ENCODE data around the gene KHK. TPM values are rescaled to one million over a fixed set of nuclear protein-coding genes. Genes with fewer than 3 reads are reported as not detected.

The KHK gene
- polyA plus RNA-seq, 1 of the 3 experiments (the other 2 are of a cell fraction), result 10.3 TPM

DNA sequence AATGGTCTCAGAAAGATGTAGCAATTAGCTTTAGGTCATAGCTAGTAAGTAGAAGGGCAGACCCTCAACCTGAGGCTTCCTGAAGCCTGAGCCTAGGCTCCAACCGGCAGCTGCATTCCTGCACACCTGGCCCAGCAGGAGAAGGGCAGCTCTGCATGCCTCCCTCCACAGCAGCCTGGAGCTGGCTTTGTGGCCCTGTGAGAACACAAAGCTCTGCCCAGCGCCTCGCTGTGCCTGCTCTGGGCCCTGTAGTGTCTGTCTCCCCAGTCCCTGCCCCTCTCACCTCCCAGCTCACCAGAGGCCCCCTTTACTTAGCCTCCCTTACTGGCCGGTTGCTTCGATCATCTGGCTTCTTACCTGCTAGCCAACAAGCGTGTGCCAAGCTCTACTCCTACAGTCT, 47.1 kb upstream of the KHK start:
- Histone ChIP-seq H3F3A (replicated peaks; ENCODE audit: insufficient read depth) (peaks cover 15% of the 10 kb centered on the region), H3K27me3 (ENCODE audit: insufficient read depth) (no peaks in the 10 kb centered on the region), H3K4me3 (ENCODE audit: low read depth in 2 of 2, low read length in 1 of 2) (no peak overlapping the region), H3K9me2 (no peaks in the 10 kb centered on the region), H3K4me2 (no peak overlapping the region), H3K36me3 (replicated peaks in 1 of 2; ENCODE audit: control insufficient read depth in 1 of 2, insufficient read depth in 2 of 2, low read length in 1 of 2) (peaks cover 31 to 81% of the 10 kb centered on the region in 2 experiments), H4K20me1 (ENCODE audit: insufficient read depth) (no peaks in the 10 kb centered on the region; the same call in 1 of the 2 replicates), H2AFZ (ENCODE audit: low read depth) (no peak overlapping the region), H3K79me2 (ENCODE audit: insufficient read depth) (peaks cover 22% of the 10 kb centered on the region), H3K4me1 (ENCODE audit: control insufficient read depth in 1 of 2, insufficient read depth in 2 of 2, low read depth in 1 of 2, low read length in 1 of 2) (peaks cover 3 to 10% of the 10 kb centered on the region in 2 experiments; a peak in 2 of 4 replicates), H3K27ac (ENCODE audit: low read depth in 2 of 2, low read length in 1 of 2) (no peak overlapping the region), H3K9me3 (no peaks in the 10 kb centered on the region), H3K9ac (no peak overlapping the region)
- TF ChIP-seq SMC3 (IDR thresholded peaks at IDR 0.05; ENCODE audit: low read depth, low read length) (no peak), FOXJ3 (CRISPR knock-in tag; IDR thresholded peaks at IDR 0.05) (no peak), GABPA (IDR thresholded peaks at IDR 0.05; ENCODE audit: low read depth) (no peak), NRF1 (IDR thresholded peaks at IDR 0.05; ENCODE audit: low read depth, low read length) (no peak), POLR2AphosphoS5 (IDR thresholded peaks at IDR 0.05; ENCODE audit: low read depth, low read length) (no peak), NFIC (IDR thresholded peaks at IDR 0.05; ENCODE audit: borderline replicate concordance) (no peak)
- WGBS (ENCODE audit: low lambda C conversion rate), result 96% methylated on average over 6 of the region's 6 CpGs
- ChIA-PET POLR2A (interaction anchor here (1.5 to 2.7 kb wide), 2 partner anchors 10 to 11 kb away, joined by 4 to 8 read pairs; partner anchors contain the start of gene AGBL5), CTCF (interaction anchor here (0.8 to 2.3 kb wide), 7 partner anchors 11 to 78 kb away, joined by 3 to 12 read pairs (median 6); partner anchors contain the start of gene KHK)
- no peak for DNase-seq

DNA sequence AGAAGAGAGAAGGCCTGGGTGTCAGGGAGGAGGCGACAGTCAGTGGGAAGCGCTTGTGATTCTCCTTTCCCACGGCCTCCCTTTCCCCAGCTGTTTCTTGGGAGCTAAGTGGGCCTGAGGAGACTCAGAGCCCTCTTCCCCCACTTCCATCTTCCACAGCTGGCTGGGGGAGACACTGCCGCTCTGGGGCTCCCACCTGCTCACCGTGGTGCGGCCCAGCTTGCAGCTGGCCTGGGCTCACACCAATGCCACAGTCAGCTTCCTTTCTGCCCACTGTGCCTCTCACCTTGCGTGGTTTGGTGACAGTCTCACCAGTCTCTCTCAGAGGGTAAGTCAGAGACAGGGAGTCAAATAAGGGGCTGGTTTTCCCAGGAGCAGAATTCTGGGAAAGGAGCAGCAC, 46.7 kb upstream of the KHK start:
- H4K20me1 ChIP-seq (ENCODE audit: insufficient read depth), result no peaks in the 10 kb centered on the region; the same call in 1 of the 2 replicates

More for the DNA sequence above, 46.7 kb upstream of the KHK start:
- no peak overlapping the region for H3K4me3 ChIP-seq (ENCODE audit: low read depth in 2 of 2, low read length in 1 of 2)
- no peak for DNase-seq
- H3K79me2 ChIP-seq (ENCODE audit: insufficient read depth), result peaks cover 17% of the 10 kb centered on the region
- H3K9ac ChIP-seq, result no peak overlapping the region
- 94% methylated on average over 7 of the region's 7 CpGs for WGBS (ENCODE audit: low lambda C conversion rate)
- no peaks in the 10 kb centered on the region for H3K27me3 ChIP-seq (ENCODE audit: insufficient read depth)
- POLR2A ChIA-PET, result interaction anchor here (0.6 to 2.7 kb wide), 3 partner anchors 9 to 306 kb away, joined by 3 to 8 read pairs (median 4); partner anchors contain the start of gene AGBL5
- no peaks in the 10 kb centered on the region for H3K9me3 ChIP-seq
- H3K9me2 ChIP-seq, result no peaks in the 10 kb centered on the region
- no peak overlapping the region for H2AFZ ChIP-seq (ENCODE audit: low read depth)
- H3K36me3 ChIP-seq (replicated peaks in 1 of 2; ENCODE audit: control insufficient read depth in 1 of 2, insufficient read depth in 2 of 2, low read length in 1 of 2), result peaks cover 28 to 81% of the 10 kb centered on the region in 2 experiments
- no peak for TF ChIP-seq NFIC (IDR thresholded peaks at IDR 0.05; ENCODE audit: borderline replicate concordance)
- TF ChIP-seq NRF1 (IDR thresholded peaks at IDR 0.05; ENCODE audit: low read depth, low read length), result no peak
- no peak for TF ChIP-seq SIN3A (IDR thresholded peaks at IDR 0.05; ENCODE audit: borderline replicate concordance, low read depth, low read length)
- no peak for TF ChIP-seq RXRA (IDR thresholded peaks at IDR 0.05; ENCODE audit: borderline replicate concordance, low read depth)
- TF ChIP-seq EZH2phosphoT487 (IDR thresholded peaks at IDR 0.05; ENCODE audit: borderline replicate concordance, low read depth), result no peak
- no peak for TF ChIP-seq GATA2 (CRISPR knock-in tag; IDR thresholded peaks at IDR 0.05)
- no peak for TF ChIP-seq CHD2 (IDR thresholded peaks at IDR 0.05; ENCODE audit: low read length, partially characterized antibody)
- no peak for TF ChIP-seq FOSL2 (IDR thresholded peaks at IDR 0.05; ENCODE audit: borderline replicate concordance, low read depth)
- no peak for TF ChIP-seq JUND (IDR thresholded peaks at IDR 0.05)
- no peak for TF ChIP-seq RAD21 (IDR thresholded peaks at IDR 0.05; ENCODE audit: low read length)
- TF ChIP-seq FOXJ3 (CRISPR knock-in tag; IDR thresholded peaks at IDR 0.05), result no peak
- TF ChIP-seq ELF1 (IDR thresholded peaks at IDR 0.05), result no peak
- TF ChIP-seq, protein P1, sequence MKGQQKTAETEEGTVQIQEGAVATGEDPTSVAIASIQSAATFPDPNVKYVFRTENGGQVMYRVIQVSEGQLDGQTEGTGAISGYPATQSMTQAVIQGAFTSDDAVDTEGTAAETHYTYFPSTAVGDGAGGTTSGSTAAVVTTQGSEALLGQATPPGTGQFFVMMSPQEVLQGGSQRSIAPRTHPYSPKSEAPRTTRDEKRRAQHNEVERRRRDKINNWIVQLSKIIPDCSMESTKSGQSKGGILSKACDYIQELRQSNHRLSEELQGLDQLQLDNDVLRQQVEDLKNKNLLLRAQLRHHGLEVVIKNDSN (IDR thresholded peaks at IDR 0.05; ENCODE audit: borderline replicate concordance, low read depth), result no peak
- TF ChIP-seq, protein P2, sequence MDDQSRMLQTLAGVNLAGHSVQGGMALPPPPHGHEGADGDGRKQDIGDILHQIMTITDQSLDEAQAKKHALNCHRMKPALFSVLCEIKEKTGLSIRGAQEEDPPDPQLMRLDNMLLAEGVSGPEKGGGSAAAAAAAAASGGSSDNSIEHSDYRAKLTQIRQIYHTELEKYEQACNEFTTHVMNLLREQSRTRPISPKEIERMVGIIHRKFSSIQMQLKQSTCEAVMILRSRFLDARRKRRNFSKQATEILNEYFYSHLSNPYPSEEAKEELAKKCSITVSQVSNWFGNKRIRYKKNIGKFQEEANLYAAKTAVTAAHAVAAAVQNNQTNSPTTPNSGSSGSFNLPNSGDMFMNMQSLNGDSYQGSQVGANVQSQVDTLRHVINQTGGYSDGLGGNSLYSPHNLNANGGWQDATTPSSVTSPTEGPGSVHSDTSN (IDR thresholded peaks at IDR 0.05), result no peak
- no peak for TF ChIP-seq TAF1 (IDR thresholded peaks at IDR 0.05; ENCODE audit: borderline replicate concordance, low read depth, low read length)
- TF ChIP-seq, protein P3, sequence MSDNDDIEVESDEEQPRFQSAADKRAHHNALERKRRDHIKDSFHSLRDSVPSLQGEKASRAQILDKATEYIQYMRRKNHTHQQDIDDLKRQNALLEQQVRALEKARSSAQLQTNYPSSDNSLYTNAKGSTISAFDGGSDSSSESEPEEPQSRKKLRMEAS (IDR thresholded peaks at IDR 0.05; ENCODE audit: low read depth), result no peak
- H3K4me1 ChIP-seq (ENCODE audit: control insufficient read depth in 1 of 2, insufficient read depth in 2 of 2, low read depth in 1 of 2, low read length in 1 of 2), result peaks cover 0 to 9% of the 10 kb centered on the region in 2 experiments; a peak in 1 of 4 replicates
- CTCF ChIA-PET, result interaction anchor here (0.8 to 2.3 kb wide), 7 partner anchors 10 to 78 kb away, joined by 3 to 12 read pairs (median 6); partner anchors contain the start of gene KHK
- no peak overlapping the region for H3K27ac ChIP-seq (ENCODE audit: low read depth in 2 of 2, low read length in 1 of 2)
- peaks cover 15% of the 10 kb centered on the region for H3F3A ChIP-seq (replicated peaks; ENCODE audit: insufficient read depth)
- H3K4me2 ChIP-seq, result no peak overlapping the region

Data from SK-N-SH (cell line).